HG02870 (cell line): ENCODE results near the gene PVR.
"Not testable (repeated sequence)": the region's sequence is repeated elsewhere in the genome, so short reads cannot be mapped to it uniquely, and the experiment has no call there.

Experiments
- ATAC-seq: cut with Tn5 transposase; IDR thresholded peaks from one replicate; pipeline ENCODE4 v1.9.1; 2021; ENCODE audit warnings: mild to moderate bottlenecking, moderate library complexity; ENCODE audit not compliant: unreplicated experiment

The PVR gene

GRCh38 chr19:44696939-44697669 lies 53.4 kb downstream of the PVR start:
- no peak for ATAC-seq

GRCh38 chr19:44697670-44698034 lies 53.9 kb downstream of the PVR start:
- no peak for ATAC-seq

- no peak for ATAC-seq
These were observed 54.9 kb downstream of the PVR start, which contains the start of gene CEACAM16 for GRCh38 chr19:44698492-44699201. TSS of gene CEACAM16 (plus strand) at chr19:44699151. CDS start at chr19:44701457, 2,306 bp downstream.

- no peak for ATAC-seq
These were observed 56.8 kb downstream of the PVR start for GRCh38 chr19:44700547-44700946.

- no peak for ATAC-seq
These were observed 57.5 kb downstream of the PVR start for GRCh38 chr19:44701228-44701627.

- ATAC-seq = no peak
These were observed 59.0 kb downstream of the PVR start for GRCh38 chr19:44702551-44703176.

- ATAC-seq = no peak
These were observed 59.8 kb downstream of the PVR start for GRCh38 chr19:44703336-44704078.

GRCh38 chr19:44704982-44705381 lies 61.3 kb downstream of the PVR start:
- no peak for ATAC-seq

GRCh38 chr19:44705502-44706010 lies 61.8 kb downstream of the PVR start:
- no peak for ATAC-seq

- no peak for ATAC-seq
These were observed 63.0 kb downstream of the PVR start for GRCh38 chr19:44706506-44707236.

GRCh38 chr19:44707794-44708193 lies 64.1 kb downstream of the PVR start:
- ATAC-seq = no peak

- no peak for ATAC-seq
These were observed 65.2 kb downstream of the PVR start for GRCh38 chr19:44708940-44709339.

GRCh38 chr19:44709434-44710266 lies 65.9 kb downstream of the PVR start:
- ATAC-seq = not testable (repeated sequence)

GRCh38 chr19:44710483-44710882 lies 66.8 kb downstream of the PVR start:
- ATAC-seq = no peak

- no peak for ATAC-seq
These were observed 69.3 kb downstream of the PVR start for GRCh38 chr19:44712864-44713515.
